IMR-90 (cell line): ENCODE results near the gene FERMT2. TPM values are rescaled to one million over a fixed set of nuclear protein-coding genes. Genes with fewer than 3 reads are reported as not detected.

Source experiments
- ATAC-seq: fragments of 200-7000 bp; cut with Tn5 transposase; 2 replicates; pipeline ENCODE4 v1.9.1; 2020; ENCODE audit warnings: low read depth, mild to moderate bottlenecking, moderate library complexity
- BruUV-seq: library from RNA; stranded (reverse); fragments of 400-500 nt; replicated peaks from 2 replicates; lab custom pipeline; 2021; lab: Mats Ljungman, UMichigan
- CTCF ChIA-PET: fragments of 300-600 bp; formaldehyde crosslinking; extraction: SDS; loops from one replicate; lab custom pipeline; 2021; ENCODE audit warnings: antibody characterized with exemption; lab: Yijun Ruan, JAX
- POLR2A ChIA-PET: fragments of 300-600 bp; sonication (Branson Sonifier 250); formaldehyde crosslinking; loops from one replicate; lab custom pipeline; 2022; ENCODE audit warnings: antibody characterized with exemption; ENCODE audit not compliant: unreplicated experiment; lab: Charles Lee
- DNase-seq: peaks from one replicate; pipeline ENCODE4 v3.0.0; 2013
- H2AFZ ChIP-seq: replicated peaks from 2 replicates; pipeline ENCODE3; 2013; ENCODE audit warnings: low read length, mild to moderate bottlenecking; ENCODE audit not compliant: poor library complexity
- H2AK5ac ChIP-seq: 2 replicates; pipeline ENCODE4 v1.6.1; 2013; ENCODE audit warnings: low read depth, low read length, inconsistent platforms
- H2AK9ac ChIP-seq: replicated peaks from 2 replicates; pipeline ENCODE3; 2013; ENCODE audit warnings: mild to moderate bottlenecking, low read depth, low read length, moderate library complexity; ENCODE audit not compliant: poor library complexity
- H2BK120ac ChIP-seq: 2 replicates; pipeline ENCODE4 v1.6.1; 2013; ENCODE audit warnings: low read depth, low read length, inconsistent platforms
- H2BK15ac ChIP-seq: 3 replicates; pipeline ENCODE4 v1.6.1; 2013; ENCODE audit warnings: low read depth, low read length, inconsistent platforms
- H2BK20ac ChIP-seq: 2 replicates; pipeline ENCODE4 v1.6.1; 2013; ENCODE audit warnings: low read depth, mild to moderate bottlenecking, inconsistent platforms, low read length, moderate library complexity
- H2BK5ac ChIP-seq: 2 replicates; pipeline ENCODE4 v1.6.1; 2013; ENCODE audit warnings: mild to moderate bottlenecking, low read depth, low read length, inconsistent platforms; ENCODE audit not compliant: poor library complexity, severe bottlenecking
- H3K14ac ChIP-seq: replicated peaks from 2 replicates; pipeline ENCODE4 v1.6.1; 2013; ENCODE audit warnings: low read depth, low read length, inconsistent platforms
- H3K18ac ChIP-seq: 2 replicates; pipeline ENCODE4 v1.6.1; 2013; ENCODE audit warnings: low read depth, low read length, control low read depth
- H3K23ac ChIP-seq: 2 replicates; pipeline ENCODE4 v1.6.1; 2013; ENCODE audit warnings: low read depth, low read length, inconsistent platforms
- H3K27ac ChIP-seq: 2 replicates; pipeline ENCODE4 v1.5.1; 2013; ENCODE audit warnings: mild to moderate bottlenecking, control low read depth, low read length; ENCODE audit not compliant: insufficient read depth
- H3K27me3 ChIP-seq: 2 replicates; pipeline ENCODE4 v1.6.1; 2013; ENCODE audit warnings: low read length; ENCODE audit not compliant: control insufficient read depth, insufficient read depth
- H3K36me3 ChIP-seq: 2 replicates; pipeline ENCODE4 v1.6.1; 2013; ENCODE audit warnings: low read length, mixed read lengths; ENCODE audit not compliant: control insufficient read depth, insufficient read depth
- H3K4ac ChIP-seq: 2 replicates; pipeline ENCODE4 v1.6.1; 2013; ENCODE audit warnings: low read depth, low read length, inconsistent platforms
- H3K4me1 ChIP-seq: 2 replicates; pipeline ENCODE4 v1.6.1; 2013; ENCODE audit warnings: low read length, mixed read lengths; ENCODE audit not compliant: control insufficient read depth, insufficient read depth
- H3K4me2 ChIP-seq: 2 replicates; pipeline ENCODE4 v1.6.1; 2013; ENCODE audit warnings: low read depth, mild to moderate bottlenecking, control low read depth, low read length, moderate library complexity
- H3K4me3 ChIP-seq: 2 replicates; pipeline ENCODE4 v1.5.1; 2013; ENCODE audit warnings: low read depth, mild to moderate bottlenecking, control low read depth, low read length, moderate library complexity; ENCODE audit not compliant: insufficient read depth
- H3K56ac ChIP-seq: 2 replicates; pipeline ENCODE4 v1.6.1; 2013; ENCODE audit warnings: low read length, inconsistent platforms; ENCODE audit not compliant: insufficient read depth; ENCODE audit errors: extremely low read depth
- H3K79me1 ChIP-seq, 2 experiments: 2 replicates each; pipeline ENCODE4 v1.6.1; 2013; ENCODE audit warnings: low read length in 2 of 2, inconsistent platforms in 1 of 2, low read depth in 1 of 2
- H3K9ac ChIP-seq: 2 replicates; pipeline ENCODE4 v1.6.1; 2013; ENCODE audit warnings: low read depth, low read length, control low read depth
- H3K9me1 ChIP-seq: 2 replicates; pipeline ENCODE4 v1.6.1; 2013; ENCODE audit warnings: low read length, inconsistent platforms; ENCODE audit not compliant: insufficient read depth
- H3K9me3 ChIP-seq: 2 replicates; pipeline ENCODE4 v1.6.1; 2013; ENCODE audit warnings: low read length; ENCODE audit not compliant: control insufficient read depth, insufficient read depth
- H4K20me1 ChIP-seq: 2 replicates; pipeline ENCODE4 v1.6.1; 2013; ENCODE audit warnings: low read length, inconsistent platforms; ENCODE audit not compliant: insufficient read depth
- H4K5ac ChIP-seq: 2 replicates; pipeline ENCODE4 v1.6.1; 2013; ENCODE audit warnings: mild to moderate bottlenecking, low read depth, low read length, control low read depth
- H4K8ac ChIP-seq, 2 experiments: 2 replicates each; pipeline ENCODE4 v1.6.1; 2013; ENCODE audit warnings: low read depth in 2 of 2, low read length in 2 of 2, control low read depth in 1 of 2, inconsistent platforms in 1 of 2
- H4K91ac ChIP-seq: 2 replicates; pipeline ENCODE4 v1.6.1; 2013; ENCODE audit warnings: low read depth, low read length, inconsistent platforms; ENCODE audit not compliant: insufficient read depth
- BHLHE40 ChIP-seq: fragments of 150-350 bp; IDR thresholded peaks from 2 replicates; pipeline ENCODE4 v1.6.1; 2016; ENCODE audit warnings: mild to moderate bottlenecking, low read depth, low read length
- FOS ChIP-seq: fragments of 150-350 bp; IDR thresholded peaks from 2 replicates; pipeline ENCODE4 v1.6.1; 2016; ENCODE audit warnings: low read depth, low read length
- NFE2L2 ChIP-seq: fragments of 150-350 bp; IDR thresholded peaks from 2 replicates; pipeline ENCODE4 v1.6.1; 2016; ENCODE audit warnings: low read depth, mild to moderate bottlenecking, low read length
- POLR2A ChIP-seq: IDR thresholded peaks from 2 replicates; pipeline ENCODE4 v1.6.1; 2012; ENCODE audit warnings: mild to moderate bottlenecking, low read depth, low read length
- RAD21 ChIP-seq: IDR thresholded peaks from 2 replicates; pipeline ENCODE4 v1.6.1; 2012; ENCODE audit warnings: low read length, improper control_type of control experiment
- dilution Hi-C: fragments of 300-500 bp; cut with HindIII; formaldehyde crosslinking; loops from one replicate; pipeline ENCODE4 v1.14.3; 2018; ENCODE audit warnings: low sequenced_read_pairs; ENCODE audit not compliant: unreplicated experiment
- in situ Hi-C: fragments of 300-500 bp; cut with MboI; formaldehyde crosslinking; loops from 3 replicates; pipeline ENCODE4 v1.14.3; 2019; ENCODE audit warnings: low sequenced_read_pairs, inconsistent platforms, mixed read lengths
- intact Hi-C: fragments of 100-400 bp; cut with micrococcal nuclease; formaldehyde crosslinking; loops from 2 replicates; pipeline ENCODE4 v1.10.0; 2022
- polyA plus RNA-seq, 3 experiments: library from polyadenylated mRNA; depleted of rRNA; stranded (reverse); fragments of >200 nt; gene quantifications; 2 replicates each; pipeline ENCODE4 v1.2.3, GENCODE V29; 2012; ENCODE audit warnings: low replicate concordance in 1 of 3
- total RNA-seq: library from RNA; depleted of rRNA; stranded (reverse); fragments of >200 nt; gene quantifications from 2 replicates; pipeline ENCODE4 v1.2.3, GENCODE V29; 2012
- TF ChIP-seq, protein P1 (sequence below): fragments of 150-350 bp; IDR thresholded peaks from 2 replicates; pipeline ENCODE4 v1.6.1; 2016; ENCODE audit warnings: low read depth, mild to moderate bottlenecking, low read length, moderate library complexity, borderline replicate concordance

Gene FERMT2
- total and polyA plus RNA-seq, 2 of the 4 experiments (the other 2 are of a cell fraction), result 131 to 217 TPM

DNA sequence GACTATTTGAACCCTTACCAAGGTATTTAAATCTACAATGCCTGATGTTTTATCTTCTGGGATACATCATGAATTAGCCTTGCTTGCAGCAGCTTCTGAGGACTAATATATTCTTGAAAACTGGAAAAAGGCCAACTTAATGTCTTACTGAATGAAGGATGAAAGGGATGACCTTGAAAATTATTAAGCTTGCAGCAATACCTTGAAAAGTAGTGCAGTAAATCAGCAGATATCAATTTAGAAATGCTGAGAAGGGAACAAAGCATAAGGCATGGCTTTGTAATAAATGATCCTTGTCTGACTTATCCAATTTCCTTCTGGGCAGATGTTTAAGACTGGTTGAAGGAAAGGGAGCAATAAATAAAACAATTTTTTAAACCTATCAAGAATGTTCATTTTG is 37.3 kb upstream of the FERMT2 start:
- Histone ChIP-seq H2BK5ac (no peak overlapping the region), H3K9me1 (no peaks in the 10 kb centered on the region), H3K18ac (no peak overlapping the region), H3K9ac (no peak overlapping the region), H3K23ac (no peak overlapping the region), H3K4me2 (no peak overlapping the region), H3K9me3 (no peaks in the 10 kb centered on the region), H3K56ac (no peak overlapping the region), H2BK20ac (no peak overlapping the region), H2AK9ac (no peak overlapping the region), H4K8ac (no peak overlapping the region), H2BK15ac (no peak overlapping the region), H4K91ac (no peak overlapping the region), H3K27ac (no peak overlapping the region), H2AK5ac (no peak overlapping the region), H3K27me3 (no peaks in the 10 kb centered on the region), H3K14ac (no peak overlapping the region), H3K79me1 (no peaks in the 10 kb centered on the region), H3K36me3 (no peaks in the 10 kb centered on the region), H2BK120ac (no peak overlapping the region), H3K4me1 (no peaks in the 10 kb centered on the region), H4K20me1 (no peaks in the 10 kb centered on the region), H3K4ac (no peak overlapping the region), H2AFZ (no peak overlapping the region), H3K4me3 (no peak overlapping the region), H4K5ac (no peak overlapping the region)
- dilution Hi-C loops (no loop called here), intact Hi-C loops (no loop called here), in situ Hi-C loops (no loop called here)
- no peak for TF ChIP-seq POLR2A
- no peak for TF ChIP-seq RAD21
- TF ChIP-seq BHLHE40, result no peak
- TF ChIP-seq NFE2L2, result no peak
- TF ChIP-seq FOS, result no peak
- TF ChIP-seq, protein P1, sequence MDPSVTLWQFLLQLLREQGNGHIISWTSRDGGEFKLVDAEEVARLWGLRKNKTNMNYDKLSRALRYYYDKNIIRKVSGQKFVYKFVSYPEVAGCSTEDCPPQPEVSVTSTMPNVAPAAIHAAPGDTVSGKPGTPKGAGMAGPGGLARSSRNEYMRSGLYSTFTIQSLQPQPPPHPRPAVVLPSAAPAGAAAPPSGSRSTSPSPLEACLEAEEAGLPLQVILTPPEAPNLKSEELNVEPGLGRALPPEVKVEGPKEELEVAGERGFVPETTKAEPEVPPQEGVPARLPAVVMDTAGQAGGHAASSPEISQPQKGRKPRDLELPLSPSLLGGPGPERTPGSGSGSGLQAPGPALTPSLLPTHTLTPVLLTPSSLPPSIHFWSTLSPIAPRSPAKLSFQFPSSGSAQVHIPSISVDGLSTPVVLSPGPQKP, result no peak
- ATAC-seq, result no peak
- CTCF ChIA-PET, result no interaction called here
- POLR2A ChIA-PET, result no interaction called here
- DNase-seq, result no peak
- no TSS peak for BruUV-seq
